ENCODE data around the gene CMTM2.

- TF ChIP-seq, protein P1, sequence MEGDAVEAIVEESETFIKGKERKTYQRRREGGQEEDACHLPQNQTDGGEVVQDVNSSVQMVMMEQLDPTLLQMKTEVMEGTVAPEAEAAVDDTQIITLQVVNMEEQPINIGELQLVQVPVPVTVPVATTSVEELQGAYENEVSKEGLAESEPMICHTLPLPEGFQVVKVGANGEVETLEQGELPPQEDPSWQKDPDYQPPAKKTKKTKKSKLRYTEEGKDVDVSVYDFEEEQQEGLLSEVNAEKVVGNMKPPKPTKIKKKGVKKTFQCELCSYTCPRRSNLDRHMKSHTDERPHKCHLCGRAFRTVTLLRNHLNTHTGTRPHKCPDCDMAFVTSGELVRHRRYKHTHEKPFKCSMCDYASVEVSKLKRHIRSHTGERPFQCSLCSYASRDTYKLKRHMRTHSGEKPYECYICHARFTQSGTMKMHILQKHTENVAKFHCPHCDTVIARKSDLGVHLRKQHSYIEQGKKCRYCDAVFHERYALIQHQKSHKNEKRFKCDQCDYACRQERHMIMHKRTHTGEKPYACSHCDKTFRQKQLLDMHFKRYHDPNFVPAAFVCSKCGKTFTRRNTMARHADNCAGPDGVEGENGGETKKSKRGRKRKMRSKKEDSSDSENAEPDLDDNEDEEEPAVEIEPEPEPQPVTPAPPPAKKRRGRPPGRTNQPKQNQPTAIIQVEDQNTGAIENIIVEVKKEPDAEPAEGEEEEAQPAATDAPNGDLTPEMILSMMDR (IDR thresholded peaks at IDR 0.05; ENCODE audit: low read depth, low read length) = no peak
- TF ChIP-seq POLR2A (IDR thresholded peaks at IDR 0.05; ENCODE audit: extremely low read depth, insufficient read length) = no peak
- no peak for TF ChIP-seq MYC (IDR thresholded peaks at IDR 0.05; ENCODE audit: low read depth, low read length)
- TF ChIP-seq MAX (IDR thresholded peaks at IDR 0.05; ENCODE audit: low read depth, low read length) = no peak
Measured at GRCh38 chr16:66622863-66623262, 43.6 kb downstream of the CMTM2 start.

Measured in NB4 (cell line).